NCI-H2196 (cell line): Measurements from ENCODE around the gene EPS8L1.
"Not testable (repeated sequence)": the region's sequence is repeated elsewhere in the genome, so short reads cannot be mapped to it uniquely, and the experiment has no call there.

Source experiments
- DNase-seq: peaks from one replicate; lab custom pipeline; 2025; ENCODE audit not compliant: unreplicated experiment; lab: John Stamatoyannopoulos, UW

Gene EPS8L1

GRCh38 chr19:55050749-55051532 lies 24.7 kb upstream of the EPS8L1 start:
- no peak for DNase-seq

DNA sequence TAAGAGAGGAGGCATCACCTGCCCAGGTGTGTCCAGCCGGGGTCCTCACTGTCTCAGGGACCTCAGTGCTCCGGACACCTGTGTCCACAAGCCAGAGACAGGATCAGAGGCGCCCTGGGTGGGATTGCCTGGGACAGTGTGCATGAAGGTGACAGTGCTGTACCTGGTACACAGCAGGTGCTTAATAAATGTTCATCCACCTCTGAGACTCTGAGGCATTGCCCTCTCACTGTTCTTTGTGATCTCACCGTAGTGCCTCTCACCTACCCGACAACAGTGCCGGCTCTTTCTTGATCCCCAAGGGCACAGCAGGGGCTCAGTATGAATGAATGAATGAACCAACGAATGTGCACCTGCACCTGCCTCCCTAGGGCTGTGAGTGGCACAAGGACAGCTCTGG lies 21.9 kb upstream of the EPS8L1 start:
- no peak for DNase-seq

- DNase-seq = no peak
Observed at GRCh38 chr19:55056827-55057226, 18.8 kb upstream of the EPS8L1 start.

DNA sequence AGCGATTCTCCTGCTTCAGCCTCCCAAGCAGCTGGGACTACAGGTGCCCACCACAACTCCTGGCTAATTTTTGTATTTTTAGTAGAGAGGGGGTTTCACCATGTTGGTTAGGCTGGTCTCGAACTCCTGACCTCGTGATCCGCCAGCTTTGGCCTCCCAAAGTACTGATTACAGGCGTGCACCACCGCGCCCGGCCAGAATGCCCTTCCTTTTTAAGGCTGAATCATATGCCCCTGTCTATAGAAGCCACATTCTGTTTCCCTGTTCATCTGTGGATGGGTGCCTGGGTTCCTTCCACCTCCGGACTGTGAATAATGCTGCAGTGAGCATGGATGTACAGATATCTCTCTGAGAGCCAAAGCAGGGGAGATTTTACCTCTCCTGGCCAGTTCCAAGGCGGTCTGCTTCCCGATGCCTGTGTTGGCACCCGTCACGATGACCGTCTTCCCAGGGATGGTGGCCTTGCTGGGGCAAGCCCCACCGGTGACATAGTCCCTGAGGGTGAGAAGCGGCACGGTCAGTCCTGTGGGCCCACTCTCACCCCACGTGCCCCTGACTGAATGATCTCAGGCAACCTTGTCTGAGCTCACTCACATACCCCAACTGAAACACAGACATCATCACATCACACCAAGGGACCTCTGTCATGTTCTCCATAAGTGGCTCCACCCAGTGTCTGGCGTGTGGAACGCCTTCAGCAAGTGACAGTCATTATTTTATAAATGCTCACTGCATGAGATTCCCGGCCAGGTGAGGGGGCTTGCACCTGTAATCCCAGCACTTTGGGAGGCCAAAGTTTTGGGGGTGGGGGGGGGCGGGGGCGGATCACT lies 16.7 kb upstream of the EPS8L1 start:
- peak; percentile 6 for DNase-seq

DNA sequence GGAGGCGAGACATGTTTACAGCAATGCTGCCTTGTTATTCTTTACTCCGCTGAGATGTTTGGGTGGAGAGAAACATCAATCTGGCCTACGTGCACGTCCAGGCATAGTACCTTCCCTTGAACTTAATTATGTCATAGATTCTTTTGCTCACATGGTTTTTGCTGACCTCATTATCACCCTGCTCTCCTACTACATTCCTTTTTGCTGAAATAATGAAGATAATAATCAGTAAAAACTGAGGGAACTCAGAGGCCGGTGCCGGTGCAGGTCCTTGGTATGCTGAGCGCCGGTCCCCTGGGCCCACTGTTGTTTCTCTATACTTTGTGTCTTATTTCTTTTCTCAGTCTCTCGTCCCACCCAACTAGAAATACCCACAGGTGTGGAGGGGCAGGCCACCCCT lies 15.4 kb upstream of the EPS8L1 start:
- not testable (repeated sequence) for DNase-seq

DNA sequence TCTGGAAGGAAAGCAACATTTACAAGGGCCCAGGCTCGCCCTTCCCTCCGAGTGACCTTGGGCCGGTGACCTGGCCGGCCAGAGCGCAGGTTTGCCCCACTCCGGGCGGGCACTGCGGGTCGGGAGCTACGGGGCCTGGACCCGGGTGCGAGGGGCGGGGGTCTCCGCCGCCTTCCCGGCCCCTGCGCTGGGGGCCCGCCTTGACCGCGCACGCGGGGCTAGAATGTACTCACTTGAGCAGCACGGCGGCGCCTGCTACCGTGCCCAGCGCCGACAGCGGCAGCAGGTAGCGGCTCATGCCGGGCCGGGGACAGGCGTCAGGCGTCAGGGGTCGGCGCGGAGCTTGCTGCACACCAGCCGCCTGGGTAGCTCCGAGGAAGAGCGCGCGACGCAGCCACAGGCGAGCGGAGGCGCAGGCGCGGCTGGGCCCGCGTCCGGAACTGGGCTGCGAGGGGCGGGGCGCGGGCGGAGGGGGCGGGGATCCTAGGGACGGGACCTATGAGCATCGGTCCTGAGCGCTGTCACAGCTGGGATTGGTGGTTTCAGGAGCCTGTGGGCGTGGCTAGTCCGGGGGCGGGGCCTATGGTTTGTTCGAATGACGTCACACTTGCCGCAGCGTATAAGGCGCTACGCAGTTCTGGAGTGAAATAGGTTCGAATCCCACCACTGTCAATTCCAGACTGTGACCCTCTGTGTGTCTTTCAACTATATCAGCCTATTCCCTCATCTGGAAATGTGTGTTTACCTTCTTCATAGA lies 12.8 kb upstream of the EPS8L1 start, which contains the start of gene RDH13:
RDH13 (minus strand) TSS at position 414 of the 757 bp plus-strand sequence; CDS start at position 298, 116 bp downstream.
- DNase-seq = peak; percentile 95

- DNase-seq = no peak
Observed at GRCh38 chr19:55063492-55063843, 12.2 kb upstream of the EPS8L1 start.

- DNase-seq = not testable (repeated sequence)
Observed at GRCh38 chr19:55065516-55065915, 10.2 kb upstream of the EPS8L1 start.

DNA sequence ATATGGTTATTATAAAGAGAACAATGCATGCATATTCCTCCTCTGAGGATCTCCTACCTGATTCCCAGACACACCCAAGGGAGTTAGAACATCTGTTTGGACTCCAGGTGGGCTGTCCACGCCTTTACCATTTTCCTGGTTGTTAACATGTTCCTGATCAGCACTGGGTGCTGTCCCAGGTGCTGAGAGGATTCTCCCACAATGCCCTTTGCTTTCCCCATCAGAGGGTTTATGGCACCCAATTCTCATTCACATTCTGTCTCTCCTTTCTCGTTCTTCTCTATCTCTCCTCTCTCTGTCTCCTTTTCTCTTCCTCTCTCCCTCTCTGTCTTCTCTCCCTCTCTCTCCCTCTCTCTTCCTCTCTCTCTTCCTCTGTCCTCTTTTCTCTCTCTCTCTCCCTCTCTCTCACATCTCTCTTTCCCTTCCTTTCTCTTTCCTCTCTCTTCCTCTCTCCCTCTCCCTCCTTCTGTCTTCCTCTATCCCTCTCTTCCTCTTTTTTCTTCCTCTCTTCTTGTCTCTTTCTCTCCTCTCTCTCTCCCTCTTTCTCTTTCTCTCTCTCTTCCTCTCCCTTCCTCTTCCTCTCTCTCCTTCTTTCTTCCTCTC lies 9.5 kb upstream of the EPS8L1 start:
- no peak for DNase-seq

- DNase-seq = no peak
Observed at GRCh38 chr19:55067869-55068268, 7.8 kb upstream of the EPS8L1 start.

DNA sequence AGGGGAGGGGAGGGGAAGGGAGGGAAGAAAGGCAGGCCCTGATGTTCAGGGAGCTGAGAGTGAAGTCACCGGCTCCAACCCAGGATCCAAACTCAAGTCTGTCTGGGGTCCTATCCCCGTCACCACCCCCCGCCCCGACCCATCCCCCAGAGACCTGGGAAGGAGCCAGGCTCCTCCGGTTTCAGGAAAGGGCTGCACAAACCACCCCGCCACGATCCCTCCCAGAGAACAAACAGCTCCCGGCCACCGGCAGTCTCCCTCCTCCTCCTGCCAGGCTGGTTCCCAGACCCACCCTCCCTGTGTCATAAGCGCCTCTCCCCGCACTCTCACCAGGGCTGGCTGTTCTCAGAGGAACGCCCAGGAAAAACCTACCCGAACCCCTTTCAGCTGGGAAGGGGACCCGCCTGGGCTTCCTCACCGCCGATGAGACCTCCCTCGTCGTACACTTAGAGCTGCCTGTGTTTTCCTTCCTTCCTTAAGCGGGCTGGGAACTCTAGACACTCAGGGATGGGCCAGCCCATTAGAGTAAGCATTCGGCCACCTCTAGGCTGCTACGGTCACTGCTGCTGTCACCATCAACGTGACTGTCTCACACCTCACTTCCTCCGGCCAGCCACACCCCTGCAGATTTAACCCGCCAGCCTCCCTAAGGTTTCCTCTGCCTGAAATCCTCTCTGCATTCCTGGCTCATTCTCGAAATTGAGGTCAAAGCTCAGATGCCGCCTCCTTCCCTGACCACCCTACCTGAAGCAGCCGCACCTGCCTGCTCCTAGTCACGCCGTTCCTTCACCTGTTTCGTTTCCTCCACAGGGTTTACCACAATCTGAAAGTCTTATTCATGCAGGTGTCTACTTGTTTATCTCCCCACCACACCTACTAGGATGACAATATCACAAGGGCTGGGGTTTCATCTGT lies 6.5 kb upstream of the EPS8L1 start:
- peak; percentile 40 for DNase-seq

DNA sequence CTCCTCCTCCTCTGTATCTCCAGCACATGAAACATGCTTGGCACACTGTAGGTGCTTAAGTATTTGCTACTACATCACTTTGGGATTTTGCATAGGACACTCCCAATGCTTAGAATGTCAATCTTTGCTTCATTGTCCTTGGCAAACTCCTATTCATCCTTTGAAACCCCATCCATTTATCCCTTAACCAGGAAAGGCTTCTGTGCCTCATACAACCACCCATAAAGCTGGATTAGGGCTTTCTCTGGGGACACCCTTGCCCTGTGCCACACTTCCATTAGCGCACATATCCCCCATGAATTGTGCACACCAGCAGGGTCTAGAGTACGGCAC lies 5.8 kb upstream of the EPS8L1 start:
- no peak for DNase-seq

DNA sequence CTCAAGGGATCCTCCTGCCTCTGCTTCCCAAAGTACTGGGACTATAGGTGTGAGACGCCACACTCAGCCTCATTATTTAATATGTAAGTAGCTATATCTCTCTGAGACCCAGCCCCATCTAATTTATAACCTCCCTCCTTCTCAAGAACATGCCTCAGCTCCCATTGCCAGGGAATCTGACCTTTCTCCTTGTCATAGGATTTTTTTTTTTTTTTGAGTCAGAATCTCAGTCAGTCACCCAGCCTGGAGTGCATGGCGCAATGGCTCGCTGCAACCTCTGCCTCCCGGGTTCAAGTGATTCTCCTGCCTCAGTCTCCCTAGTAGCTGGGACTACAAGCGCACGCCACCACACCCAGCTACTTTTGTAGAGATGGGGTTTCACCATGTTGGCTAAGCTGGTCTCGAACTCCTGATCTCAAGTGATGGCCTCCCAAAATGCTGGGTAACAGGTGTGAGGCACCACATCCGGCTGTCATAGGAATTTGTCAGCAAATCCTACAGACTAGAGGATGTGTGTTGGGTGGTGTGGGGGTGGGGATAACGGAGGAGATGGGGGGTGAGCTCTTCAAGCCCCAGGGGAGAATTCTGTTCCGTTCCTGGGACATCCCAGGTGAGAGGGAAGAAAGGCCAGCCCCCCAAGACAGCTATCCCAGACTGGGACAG lies 5.1 kb upstream of the EPS8L1 start:
- DNase-seq = no peak

DNA sequence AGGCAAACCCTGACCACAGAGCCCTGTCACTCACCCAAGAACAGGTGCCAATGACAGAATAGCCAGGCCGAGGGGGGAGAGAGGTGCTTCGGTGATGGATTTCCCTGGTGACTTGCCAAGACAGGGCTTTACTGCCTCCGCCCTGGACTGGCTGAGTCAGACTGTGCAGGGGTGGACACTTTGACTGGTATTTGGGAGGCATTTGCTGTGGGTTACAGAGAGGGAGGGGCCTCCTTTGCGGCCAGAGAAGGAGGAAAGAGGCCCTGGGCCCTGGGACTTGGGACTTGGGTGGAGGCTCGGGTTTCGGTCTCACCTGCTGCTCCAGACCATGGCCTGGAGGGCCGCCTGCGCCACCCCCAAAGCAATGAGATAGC lies 4.6 kb upstream of the EPS8L1 start:
- DNase-seq = peak; percentile 80

- no peak for DNase-seq
Observed at GRCh38 chr19:55071913-55072312, 3.8 kb upstream of the EPS8L1 start.

DNA sequence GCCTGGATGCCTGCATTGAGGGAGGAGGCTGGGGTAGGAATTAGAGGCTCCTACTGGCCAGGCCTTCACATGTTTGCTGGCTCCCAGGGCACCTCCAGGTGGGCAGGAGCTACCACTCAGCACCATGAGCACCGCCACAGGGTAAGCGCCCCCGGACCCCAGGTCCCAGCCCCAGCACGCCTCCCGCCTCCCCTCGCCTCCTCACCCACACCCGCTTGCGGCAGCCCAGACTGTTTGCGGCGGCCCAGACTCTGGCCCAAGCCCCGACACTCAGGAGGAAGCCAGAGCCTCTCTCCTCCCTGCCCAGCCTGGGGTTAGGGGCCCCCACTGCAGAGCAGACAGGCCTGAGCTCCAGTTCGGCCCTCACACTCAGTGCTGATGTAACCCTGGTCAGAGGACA lies 652 bp downstream of the EPS8L1 start:
- no peak for DNase-seq

DNA sequence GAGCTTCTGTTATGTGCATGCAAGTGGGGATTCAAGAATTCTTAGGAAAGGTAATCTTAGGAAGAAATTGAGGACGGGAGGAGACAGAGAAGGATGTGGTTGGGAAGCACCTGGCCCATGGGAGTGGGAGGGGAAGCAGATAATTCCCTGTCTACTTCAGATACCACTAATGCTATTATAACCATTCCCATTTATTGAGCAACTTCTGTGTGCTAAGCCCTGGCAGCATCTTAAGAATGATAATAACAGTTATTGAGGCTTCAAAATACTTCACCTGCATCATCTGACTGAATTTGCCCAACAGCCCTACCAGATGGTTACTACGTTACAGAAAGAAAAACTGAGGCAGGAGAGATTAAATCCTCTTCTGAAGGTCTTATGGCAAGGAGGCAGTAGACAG lies 1.4 kb downstream of the EPS8L1 start:
- DNase-seq = no peak

DNA sequence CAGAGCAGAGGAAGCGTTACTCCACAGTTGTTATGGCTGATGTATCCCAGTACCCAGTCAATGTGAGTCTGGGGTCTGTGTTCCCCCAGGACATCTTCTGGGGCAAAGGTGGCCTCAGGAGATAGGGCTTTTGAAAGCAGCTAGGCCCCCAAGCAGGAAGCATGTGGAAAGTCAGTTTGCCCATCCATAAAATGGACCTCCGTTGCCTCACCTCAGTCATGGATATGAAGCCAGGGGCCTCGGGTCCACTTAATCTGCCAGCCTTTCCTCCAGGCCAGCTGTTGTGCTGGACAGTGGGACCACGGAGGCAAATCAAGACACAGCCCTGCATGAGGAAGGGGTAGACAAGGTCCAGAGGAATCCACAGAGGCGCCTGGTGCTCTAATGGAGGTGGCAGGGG lies 3.3 kb downstream of the EPS8L1 start:
- no peak for DNase-seq

- DNase-seq = no peak
Observed at GRCh38 chr19:55079400-55080038, 3.9 kb downstream of the EPS8L1 start.
